Upper lobe of left lung (tissue), 4 donors: Measurements from ENCODE around the gene STEAP1B.
"Not testable (repeated sequence)": the region's sequence is repeated elsewhere in the genome, so short reads cannot be mapped to it uniquely, and the experiment has no call there.

ENCODE experiments used
- EP300 ChIP-seq, 4 donors: sonication (generic); formaldehyde crosslinking; IDR thresholded peaks; one replicate each; pipeline ENCODE4 v1.5.1; 2017; ENCODE audit warnings: antibody characterized with exemption in 4 of 4, control low read depth in 2 of 4
- POLR2A ChIP-seq, 4 donors: fragments of 450-650 bp; IDR thresholded peaks; one replicate each; pipeline ENCODE4 v1.5.1; 2016 to 2017; ENCODE audit warnings: antibody characterized with exemption in 4 of 4, mild to moderate bottlenecking in 2 of 4
- POLR2AphosphoS5 ChIP-seq, 2 donors: sonication (generic); formaldehyde crosslinking; IDR thresholded peaks; one replicate each; pipeline ENCODE4 v1.5.1; 2017; ENCODE audit warnings: antibody characterized with exemption in 2 of 2
- TF ChIP-seq, protein P1 (sequence below), 6 experiments: fragments of 450-650 bp in 4 of 6; fragments of 200-600 bp in 2 of 6; sonication (generic) in 2 of 6; IDR thresholded peaks; one replicate each; pipeline ENCODE4 v1.5.1; 2016 to 2019; ENCODE audit warnings: antibody characterized with exemption in 6 of 6

DNA sequence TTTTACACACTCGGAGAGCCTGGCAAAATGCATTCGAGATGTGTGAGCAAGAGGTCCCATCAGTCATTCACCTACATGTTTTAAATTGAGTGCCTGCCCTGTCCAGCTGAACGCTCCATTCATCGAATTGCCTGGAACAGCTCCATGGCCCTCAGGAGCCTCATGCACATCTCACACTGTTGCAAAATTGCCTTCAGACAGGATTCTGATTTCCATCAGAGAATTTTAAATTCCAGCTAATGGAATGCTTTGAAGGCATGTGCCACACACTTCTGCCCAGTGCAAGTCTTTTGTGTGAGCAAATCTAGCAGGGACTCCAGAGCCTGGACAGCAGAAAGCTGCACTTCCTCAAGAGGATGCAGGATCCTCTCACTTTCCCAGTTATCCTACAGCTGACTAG is 17.0 kb upstream of the STEAP1B start:
- TF ChIP-seq, protein P1, sequence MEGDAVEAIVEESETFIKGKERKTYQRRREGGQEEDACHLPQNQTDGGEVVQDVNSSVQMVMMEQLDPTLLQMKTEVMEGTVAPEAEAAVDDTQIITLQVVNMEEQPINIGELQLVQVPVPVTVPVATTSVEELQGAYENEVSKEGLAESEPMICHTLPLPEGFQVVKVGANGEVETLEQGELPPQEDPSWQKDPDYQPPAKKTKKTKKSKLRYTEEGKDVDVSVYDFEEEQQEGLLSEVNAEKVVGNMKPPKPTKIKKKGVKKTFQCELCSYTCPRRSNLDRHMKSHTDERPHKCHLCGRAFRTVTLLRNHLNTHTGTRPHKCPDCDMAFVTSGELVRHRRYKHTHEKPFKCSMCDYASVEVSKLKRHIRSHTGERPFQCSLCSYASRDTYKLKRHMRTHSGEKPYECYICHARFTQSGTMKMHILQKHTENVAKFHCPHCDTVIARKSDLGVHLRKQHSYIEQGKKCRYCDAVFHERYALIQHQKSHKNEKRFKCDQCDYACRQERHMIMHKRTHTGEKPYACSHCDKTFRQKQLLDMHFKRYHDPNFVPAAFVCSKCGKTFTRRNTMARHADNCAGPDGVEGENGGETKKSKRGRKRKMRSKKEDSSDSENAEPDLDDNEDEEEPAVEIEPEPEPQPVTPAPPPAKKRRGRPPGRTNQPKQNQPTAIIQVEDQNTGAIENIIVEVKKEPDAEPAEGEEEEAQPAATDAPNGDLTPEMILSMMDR (IDR thresholded peaks at IDR 0.05) = not testable (repeated sequence)
- not testable (repeated sequence) for TF ChIP-seq POLR2A, EP300, POLR2AphosphoS5 (IDR thresholded peaks at IDR 0.05)
